ENCODE data around the gene PFN3.
A peak's percentile ranks its signal among the peaks of the same experiment; 100 is the strongest.

The PFN3 gene

GRCh38 chr5:177369645-177370440 lies 30.6 kb downstream of the PFN3 start:
- Mint-ChIP-seq H3K4me3 (peak overlapping the region; percentile 70 to 78 (median 77)), H3K27me3 (ENCODE audit: low read depth) (no peaks in the 10 kb centered on the region), H3K4me1 (peaks cover 37% of the 10 kb centered on the region), H3K27ac (peak overlapping the region; percentile 49 to 93 (median 67)), H3K9me3 (no peaks in the 10 kb centered on the region), H3K36me3 (ENCODE audit: low read depth) (peaks cover 3% of the 10 kb centered on the region)
- no peak for TF ChIP-seq CTCF (IDR thresholded peaks at IDR 0.05; ENCODE audit: unreplicated experiment in 3 of 3)

- H3K4me1 Mint-ChIP-seq, result peaks cover 37% of the 10 kb centered on the region
- peak overlapping the region; percentile 49 to 93 (median 67) for H3K27ac Mint-ChIP-seq
- H3K36me3 Mint-ChIP-seq (ENCODE audit: low read depth), result peaks cover 3% of the 10 kb centered on the region
- H3K9me3 Mint-ChIP-seq, result no peaks in the 10 kb centered on the region
- peak overlapping the region; percentile 70 to 78 (median 77) for H3K4me3 Mint-ChIP-seq
- no peaks in the 10 kb centered on the region for H3K27me3 Mint-ChIP-seq (ENCODE audit: low read depth)
- peak; percentile 40 to 49 (median 45) for TF ChIP-seq CTCF (IDR thresholded peaks at IDR 0.05; ENCODE audit: unreplicated experiment in 3 of 3)
Measured at GRCh38 chr5:177368869-177369644, 31.4 kb downstream of the PFN3 start.

- H3K27me3 Mint-ChIP-seq (ENCODE audit: low read depth), result peaks cover 2% of the 10 kb centered on the region
- H3K27ac Mint-ChIP-seq, result peak overlapping the region; percentile 62 to 93 (median 65)
- peaks cover 37% of the 10 kb centered on the region for H3K4me1 Mint-ChIP-seq
- peaks cover 3% of the 10 kb centered on the region for H3K36me3 Mint-ChIP-seq (ENCODE audit: low read depth)
- TF ChIP-seq CTCF (IDR thresholded peaks at IDR 0.05; ENCODE audit: unreplicated experiment in 3 of 3), result no peak
- H3K4me3 Mint-ChIP-seq, result peak overlapping the region; percentile 71 to 82 (median 78)
- H3K9me3 Mint-ChIP-seq, result no peaks in the 10 kb centered on the region
Measured at GRCh38 chr5:177367981-177368868, 32.2 kb downstream of the PFN3 start.

GRCh38 chr5:177367323-177367848 lies 33.1 kb downstream of the PFN3 start:
- Mint-ChIP-seq H3K9me3 (no peaks in the 10 kb centered on the region), H3K27me3 (ENCODE audit: low read depth) (peaks cover 6% of the 10 kb centered on the region), H3K36me3 (ENCODE audit: low read depth) (no peaks in the 10 kb centered on the region), H3K27ac (peak overlapping the region; percentile 99), H3K4me1 (peaks cover 38% of the 10 kb centered on the region), H3K4me3 (peak overlapping the region; percentile 86 to 91 (median 90))
- TF ChIP-seq CTCF (IDR thresholded peaks at IDR 0.05; ENCODE audit: unreplicated experiment in 3 of 3), result no peak

GRCh38 chr5:177366528-177367322 lies 33.7 kb downstream of the PFN3 start:
- Mint-ChIP-seq H3K9me3 (no peaks in the 10 kb centered on the region), H3K4me1 (peaks cover 42% of the 10 kb centered on the region), H3K36me3 (ENCODE audit: low read depth) (no peaks in the 10 kb centered on the region), H3K27ac (peak overlapping the region; percentile 99), H3K27me3 (ENCODE audit: low read depth) (peaks cover 6% of the 10 kb centered on the region), H3K4me3 (peak overlapping the region; percentile 86 to 91 (median 90))
- TF ChIP-seq CTCF (IDR thresholded peaks at IDR 0.05; ENCODE audit: unreplicated experiment in 3 of 3), result no peak

Measured in nephron (organoid).